Measurements from ENCODE around the gene GCC1. TPM values are rescaled to one million over a fixed set of nuclear protein-coding genes. Genes with fewer than 3 reads are reported as not detected.

GCC1 gene
- total RNA-seq, 1 experiment from 2014 or later, result 25.2 TPM

DNA sequence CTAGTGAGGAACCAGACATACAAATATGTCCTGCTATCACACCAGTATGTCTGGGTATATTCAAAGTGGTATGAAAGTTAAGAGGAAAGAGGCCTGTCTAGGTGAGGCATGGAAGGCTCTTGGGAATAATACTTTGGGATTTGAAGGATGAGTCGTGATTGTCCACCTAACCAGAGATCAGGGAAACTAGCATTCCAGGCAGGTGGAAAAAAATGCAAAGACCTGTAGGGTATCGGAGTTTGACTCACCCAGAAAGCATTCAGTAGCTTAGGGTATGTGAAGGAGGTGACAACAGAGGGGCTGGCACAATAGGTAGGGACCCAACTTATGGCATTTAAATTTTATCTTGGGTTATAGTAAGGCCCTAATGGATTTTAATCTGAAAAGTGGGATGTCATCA is 950 bp upstream of the GCC1 start:
- Histone ChIP-seq H3K4me2 (peak overlapping the region; percentile 97), H3K4me1 (replicated peaks; ENCODE audit: insufficient read depth) (peaks cover 31% of the 10 kb centered on the region), H3K27ac (no peak overlapping the region), H3F3A (ENCODE audit: insufficient read depth, low read depth) (no peaks in the 10 kb centered on the region; the same call in 1 of the 2 replicates), H2AFZ (peak overlapping the region; percentile 97; the same call in 1 of the 2 replicates), H4K20me1 (ENCODE audit: insufficient read depth) (peaks cover 22% of the 10 kb centered on the region; the same call in 1 of the 2 replicates), H3K36me3 (ENCODE audit: low read depth) (0 out of 2 replicates have a peak, but pooled peaks cover 11% of the 10 kb centered on the region), H3K27me3 (ENCODE audit: insufficient read depth, low read depth) (no peaks in the 10 kb centered on the region), H3K9me2 (ENCODE audit: insufficient read depth) (no peaks in the 10 kb centered on the region), H3K79me2 (ENCODE audit: low read depth) (peaks cover 45% of the 10 kb centered on the region), H3K9me3 (ENCODE audit: insufficient read depth, low read depth) (no peaks in the 10 kb centered on the region), H3K4me3 (no peak overlapping the region)
- POLR2A ChIA-PET (ENCODE audit: unreplicated experiment), result no interaction called here
- intact Hi-C loops (cut with micrococcal nuclease; ENCODE audit: unreplicated experiment), result loop anchor here (5.0 kb wide), 1 partner anchor 436 kb away; no protein-coding TSS in a partner anchor
- no peak for DNase-seq
- CTCF ChIA-PET, result no interaction called here
- no peak for TF ChIP-seq EZH2 (IDR thresholded peaks at IDR 0.05; ENCODE audit: low read depth)
- TF ChIP-seq, protein P1, sequence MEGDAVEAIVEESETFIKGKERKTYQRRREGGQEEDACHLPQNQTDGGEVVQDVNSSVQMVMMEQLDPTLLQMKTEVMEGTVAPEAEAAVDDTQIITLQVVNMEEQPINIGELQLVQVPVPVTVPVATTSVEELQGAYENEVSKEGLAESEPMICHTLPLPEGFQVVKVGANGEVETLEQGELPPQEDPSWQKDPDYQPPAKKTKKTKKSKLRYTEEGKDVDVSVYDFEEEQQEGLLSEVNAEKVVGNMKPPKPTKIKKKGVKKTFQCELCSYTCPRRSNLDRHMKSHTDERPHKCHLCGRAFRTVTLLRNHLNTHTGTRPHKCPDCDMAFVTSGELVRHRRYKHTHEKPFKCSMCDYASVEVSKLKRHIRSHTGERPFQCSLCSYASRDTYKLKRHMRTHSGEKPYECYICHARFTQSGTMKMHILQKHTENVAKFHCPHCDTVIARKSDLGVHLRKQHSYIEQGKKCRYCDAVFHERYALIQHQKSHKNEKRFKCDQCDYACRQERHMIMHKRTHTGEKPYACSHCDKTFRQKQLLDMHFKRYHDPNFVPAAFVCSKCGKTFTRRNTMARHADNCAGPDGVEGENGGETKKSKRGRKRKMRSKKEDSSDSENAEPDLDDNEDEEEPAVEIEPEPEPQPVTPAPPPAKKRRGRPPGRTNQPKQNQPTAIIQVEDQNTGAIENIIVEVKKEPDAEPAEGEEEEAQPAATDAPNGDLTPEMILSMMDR (conservative IDR thresholded peaks at IDR 0.05), result no peak
- BruUV-seq (replicated peaks), result no TSS peak

DNA sequence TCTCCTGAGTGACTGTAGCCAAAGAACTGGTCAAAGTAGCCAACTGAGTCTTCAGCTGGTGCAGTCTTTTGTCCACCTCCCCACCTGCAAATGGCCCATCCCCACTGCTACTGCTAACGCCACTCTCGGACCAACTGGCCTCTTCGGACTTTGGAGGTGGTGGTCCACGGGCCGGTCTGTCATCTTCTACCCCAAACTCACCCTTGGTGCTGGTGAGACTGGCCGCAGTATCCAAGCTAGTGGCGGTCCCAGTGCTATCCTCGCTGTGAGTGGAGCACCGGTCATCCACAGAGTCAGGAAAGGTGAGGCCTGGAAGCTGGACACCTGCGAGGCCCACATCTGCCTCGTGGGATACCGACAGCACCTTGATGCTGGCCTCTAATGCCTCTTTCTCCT is 750 bp downstream of the GCC1 start:
- BruUV-seq (replicated peaks), result no TSS peak
- H2AFZ ChIP-seq, result peak overlapping the region; percentile 97
- H3K4me2 ChIP-seq, result peak overlapping the region; percentile 97
- no peaks in the 10 kb centered on the region for H3K27me3 ChIP-seq (ENCODE audit: insufficient read depth, low read depth)
- H3K79me2 ChIP-seq (ENCODE audit: low read depth), result peaks cover 40% of the 10 kb centered on the region
- H3K27ac ChIP-seq, result no peak overlapping the region; the same call in 1 of the 2 replicates
- H3K9me2 ChIP-seq (ENCODE audit: insufficient read depth), result no peaks in the 10 kb centered on the region
- H3K9me3 ChIP-seq (ENCODE audit: insufficient read depth, low read depth), result no peaks in the 10 kb centered on the region
- peaks cover 29% of the 10 kb centered on the region; the same call in 1 of the 2 replicates for H4K20me1 ChIP-seq (ENCODE audit: insufficient read depth)
- TF ChIP-seq EZH2 (IDR thresholded peaks at IDR 0.05; ENCODE audit: low read depth), result no peak
- TF ChIP-seq, protein P1 (conservative IDR thresholded peaks at IDR 0.05), result no peak
- CTCF ChIA-PET, result interaction anchor here (0.6 kb wide), 1 partner anchor 333 kb away, joined by 4 read pairs; no protein-coding TSS in a partner anchor
- POLR2A ChIA-PET (ENCODE audit: unreplicated experiment), result no interaction called here
- H3K4me3 ChIP-seq, result peak overlapping the region; percentile 87
- intact Hi-C loops (cut with micrococcal nuclease; ENCODE audit: unreplicated experiment), result loop anchor here (1.0 to 5.0 kb wide), 2 partner anchors 67 to 438 kb away; no protein-coding TSS in a partner anchor
- DNase-seq, result no peak
- H3F3A ChIP-seq (ENCODE audit: insufficient read depth, low read depth), result no peaks in the 10 kb centered on the region; the same call in 1 of the 2 replicates
- 0 out of 2 replicates have a peak, but pooled peaks cover 4% of the 10 kb centered on the region for H3K36me3 ChIP-seq (ENCODE audit: low read depth)
- peaks cover 29% of the 10 kb centered on the region for H3K4me1 ChIP-seq (replicated peaks; ENCODE audit: insufficient read depth)

DNA sequence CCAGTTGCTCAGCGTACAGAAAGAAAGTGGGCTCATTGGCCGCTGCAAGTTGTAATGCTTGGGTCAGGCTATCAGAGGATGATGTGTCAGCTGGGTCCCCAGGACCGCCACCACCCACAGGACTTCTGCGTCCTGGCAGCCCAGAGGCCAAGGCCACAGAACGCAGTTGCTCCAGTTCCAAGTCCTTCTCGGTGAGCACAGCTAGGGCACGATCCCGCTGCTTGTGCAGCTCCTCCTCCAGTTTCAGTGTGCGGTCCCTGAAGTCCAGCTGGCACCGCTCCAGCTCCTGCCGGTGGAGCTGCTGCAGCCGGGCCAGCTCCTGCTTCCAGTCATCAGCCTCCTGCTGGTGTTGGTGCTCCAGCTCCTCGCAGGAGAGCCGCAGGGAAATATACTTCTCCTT is 3.0 kb downstream of the GCC1 start:
- Histone ChIP-seq H4K20me1 (ENCODE audit: insufficient read depth) (peaks cover 39% of the 10 kb centered on the region), H3K79me2 (ENCODE audit: low read depth) (peaks cover 27% of the 10 kb centered on the region), H3K4me1 (replicated peaks; ENCODE audit: insufficient read depth) (peaks cover 21% of the 10 kb centered on the region), H3K9me2 (ENCODE audit: insufficient read depth) (no peaks in the 10 kb centered on the region), H3F3A (ENCODE audit: insufficient read depth, low read depth) (no peaks in the 10 kb centered on the region; the same call in 1 of the 2 replicates), H3K4me3 (no peak overlapping the region), H3K36me3 (ENCODE audit: low read depth) (0 out of 2 replicates have a peak, but pooled peaks cover 4% of the 10 kb centered on the region), H3K27me3 (ENCODE audit: insufficient read depth, low read depth) (no peaks in the 10 kb centered on the region), H2AFZ (no peak overlapping the region), H3K9me3 (ENCODE audit: insufficient read depth, low read depth) (no peaks in the 10 kb centered on the region), H3K27ac (no peak overlapping the region), H3K4me2 (no peak overlapping the region)
- ChIA-PET CTCF (no interaction called here), POLR2A (ENCODE audit: unreplicated experiment) (no interaction called here)
- no peak for TF ChIP-seq EZH2 (IDR thresholded peaks at IDR 0.05; ENCODE audit: low read depth)
- TF ChIP-seq, protein P1 (conservative IDR thresholded peaks at IDR 0.05), result no peak
- no peak for DNase-seq
- BruUV-seq (replicated peaks), result no TSS peak
- intact Hi-C loops (cut with micrococcal nuclease; ENCODE audit: unreplicated experiment), result no loop called here

Measured in PC-9 (cell line).